HG02884 (cell line): ENCODE measurements around the gene ACAT2.
"Not testable (repeated sequence)": the region's sequence is repeated elsewhere in the genome, so short reads cannot be mapped to it uniquely, and the experiment has no call there.

ENCODE experiments used
- ATAC-seq: cut with Tn5 transposase; IDR thresholded peaks from one replicate; pipeline ENCODE4 v1.9.1; 2021; ENCODE audit warnings: mild to moderate bottlenecking, moderate library complexity; ENCODE audit not compliant: unreplicated experiment

The ACAT2 gene

GRCh38 chr6:159806021-159806458 lies 44.2 kb downstream of the ACAT2 start:
- ATAC-seq = no peak

DNA sequence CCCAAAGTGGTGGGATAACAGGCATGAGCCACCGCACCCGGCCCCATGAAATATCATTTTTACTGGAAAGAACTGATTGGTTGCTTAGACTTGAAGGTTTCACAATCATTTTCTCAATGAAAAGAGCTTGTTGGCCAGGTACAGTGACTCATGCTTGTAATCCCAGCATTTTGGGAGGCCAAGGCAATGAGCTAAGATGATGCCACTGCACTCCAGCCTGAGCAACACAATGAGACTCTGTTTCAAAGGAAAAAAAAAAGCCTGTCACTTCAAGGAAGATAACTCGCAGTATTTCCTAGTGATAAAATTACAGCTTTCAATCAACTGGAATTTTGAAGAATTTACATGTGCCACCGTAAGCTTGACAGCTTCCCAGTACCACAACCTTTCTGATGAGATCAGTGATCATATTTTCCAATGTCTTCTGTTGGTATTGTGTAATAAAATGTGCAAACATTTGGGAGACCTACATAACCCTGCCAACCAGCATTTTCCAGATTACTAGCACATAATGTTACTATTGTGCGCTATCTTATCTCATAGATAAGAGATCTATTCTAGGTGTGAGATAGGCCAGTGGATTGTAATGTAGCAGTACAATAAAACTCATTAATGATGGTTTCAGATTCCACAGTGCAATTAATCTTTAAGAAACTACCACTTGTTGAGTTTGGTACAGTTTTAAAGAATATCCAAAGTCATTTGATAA lies 45.5 kb downstream of the ACAT2 start:
- no peak for ATAC-seq

GRCh38 chr6:159808647-159809046 lies 46.8 kb downstream of the ACAT2 start:
- no peak for ATAC-seq

DNA sequence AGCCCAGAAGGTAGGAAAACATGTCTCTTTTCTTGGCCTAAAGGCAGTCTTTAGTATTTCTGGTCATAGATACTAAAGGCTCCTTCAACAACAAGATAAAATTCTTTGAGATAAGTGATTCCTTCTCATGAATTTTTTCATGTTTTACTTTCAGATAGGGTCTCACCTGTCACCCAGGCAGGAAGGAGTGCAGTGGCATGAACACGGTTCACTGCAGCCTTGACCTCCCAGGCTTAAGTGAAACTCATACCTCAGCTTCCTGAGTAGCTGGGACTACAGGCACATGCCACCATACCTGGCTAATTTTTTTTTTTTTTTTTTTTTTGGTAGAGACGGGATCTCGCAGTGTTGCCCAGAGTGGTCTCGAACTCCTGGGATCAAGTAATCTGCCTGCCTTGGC lies 47.3 kb downstream of the ACAT2 start:
- no peak for ATAC-seq

DNA sequence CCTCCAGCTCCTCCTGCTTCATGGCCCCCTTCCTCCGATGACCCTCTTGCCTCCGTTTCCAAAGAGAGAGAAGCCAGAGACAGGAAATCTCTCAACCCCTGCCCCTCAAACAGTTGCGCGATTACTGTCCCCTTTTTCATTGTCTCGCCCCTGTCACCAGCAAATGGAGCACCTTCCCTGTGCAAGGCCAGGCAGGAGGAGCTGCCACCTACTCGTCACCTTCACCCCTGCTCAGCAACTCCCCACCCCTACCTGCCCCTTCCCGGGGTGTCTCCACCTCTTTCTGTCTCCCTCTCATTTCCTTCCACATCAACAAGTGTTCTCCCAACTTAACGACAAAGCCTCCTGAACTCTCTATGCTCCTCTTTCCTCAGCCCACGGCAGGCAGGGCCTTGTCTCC lies 51.9 kb downstream of the ACAT2 start:
- no peak for ATAC-seq

DNA sequence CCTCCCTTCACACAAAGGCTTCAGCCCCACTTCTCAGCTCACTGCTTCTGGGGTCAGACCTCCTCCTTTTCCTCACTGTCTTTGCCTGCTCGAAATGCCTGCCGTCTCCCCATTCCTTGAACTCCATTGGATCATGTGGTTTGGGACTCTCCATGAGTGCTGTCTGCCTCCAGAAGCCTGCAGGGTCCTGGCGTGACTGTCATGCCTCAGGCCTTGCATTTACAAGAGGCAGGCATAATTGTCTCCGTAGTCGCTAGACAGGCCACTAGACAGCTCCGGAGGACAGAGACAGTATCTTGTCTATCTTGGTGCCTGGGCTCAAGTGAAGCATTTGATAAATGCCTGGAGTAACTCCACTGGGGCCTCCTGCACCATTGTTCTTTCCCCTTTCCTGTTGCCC lies 53.6 kb downstream of the ACAT2 start:
- ATAC-seq = no peak

- not testable (repeated sequence) for ATAC-seq
These were observed 54.9 kb downstream of the ACAT2 start for GRCh38 chr6:159816775-159817174.

- ATAC-seq = no peak
These were observed 56.3 kb downstream of the ACAT2 start for GRCh38 chr6:159817951-159818739.

GRCh38 chr6:159819098-159819497 lies 57.3 kb downstream of the ACAT2 start:
- no peak for ATAC-seq

- ATAC-seq = peak; percentile 53
These were observed 58.2 kb downstream of the ACAT2 start for GRCh38 chr6:159819932-159820640.

GRCh38 chr6:159821122-159821521 lies 59.3 kb downstream of the ACAT2 start:
- no peak for ATAC-seq

GRCh38 chr6:159821726-159822125 lies 59.9 kb downstream of the ACAT2 start:
- ATAC-seq = no peak

DNA sequence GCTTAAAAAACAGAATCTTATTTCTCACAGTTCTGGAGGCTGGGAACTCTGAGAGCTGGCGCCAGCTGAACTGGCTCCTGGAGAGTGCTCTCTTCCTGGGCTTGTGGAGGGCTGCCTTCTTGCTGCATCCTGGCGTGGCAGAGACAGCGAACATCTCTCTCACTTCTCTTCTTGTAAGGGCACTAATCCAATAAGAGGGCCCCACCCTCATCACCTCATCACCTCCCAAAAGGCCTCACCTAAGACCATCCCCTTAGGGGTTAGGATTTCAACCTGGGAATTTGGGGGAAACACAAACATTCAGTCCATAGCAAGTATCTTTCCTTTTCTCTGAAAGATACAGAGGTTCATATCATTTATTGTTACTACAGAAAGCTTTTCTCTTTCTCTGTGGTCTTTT lies 62.1 kb downstream of the ACAT2 start:
- ATAC-seq = no peak

DNA sequence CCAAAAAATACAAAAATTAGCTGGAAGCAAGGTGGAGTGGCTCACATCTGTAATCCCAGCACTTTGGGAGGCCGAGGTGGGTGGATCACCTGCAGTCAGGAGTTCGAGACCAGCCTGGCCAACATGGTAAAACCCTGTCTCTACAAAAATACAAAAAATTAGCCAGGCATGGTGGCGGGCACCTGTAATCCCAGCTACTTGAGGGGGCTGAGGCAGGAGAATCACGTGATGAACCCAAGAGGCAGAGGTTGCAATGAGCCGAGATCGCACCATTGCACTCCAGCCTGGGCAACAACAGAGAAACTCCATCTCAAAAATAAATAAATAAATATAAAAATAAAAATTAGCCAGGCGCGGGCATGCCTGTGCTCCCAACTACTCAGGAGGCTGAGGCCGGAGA lies 62.8 kb downstream of the ACAT2 start:
- ATAC-seq = not testable (repeated sequence)

- no peak for ATAC-seq
These were observed 64.2 kb downstream of the ACAT2 start for GRCh38 chr6:159826004-159826403.

DNA sequence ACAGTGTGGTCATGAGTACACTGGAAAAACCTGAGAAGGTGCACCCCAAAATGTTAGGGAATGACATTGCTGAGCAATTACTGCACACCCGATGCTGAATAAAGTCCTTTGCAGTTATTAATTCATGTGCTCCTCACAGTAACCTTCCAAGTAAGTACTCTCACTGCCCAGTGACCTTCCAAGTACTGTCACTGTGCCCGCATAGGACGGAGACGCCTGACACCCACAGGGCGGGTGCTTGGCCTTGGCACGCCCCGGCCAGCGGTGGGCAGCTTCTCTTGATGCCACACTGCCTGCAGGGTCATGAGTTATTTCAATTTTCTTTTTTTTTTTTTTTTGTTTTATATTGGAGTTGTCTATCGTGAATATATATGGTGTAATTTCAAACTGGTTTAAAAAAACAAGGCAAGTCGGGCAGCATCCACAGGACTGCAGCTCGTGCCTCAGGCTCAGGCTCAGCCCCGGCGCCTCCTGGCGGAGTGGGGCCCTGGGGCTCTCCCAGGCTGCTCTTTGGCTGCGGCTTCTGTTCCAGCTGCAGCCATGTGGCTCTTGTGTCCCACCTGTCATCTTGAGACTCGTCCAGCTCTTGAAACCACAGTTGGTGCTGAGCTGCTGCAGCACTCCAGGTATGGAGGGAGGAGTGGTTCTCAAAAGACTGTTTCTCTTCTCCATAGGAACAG lies 65.3 kb downstream of the ACAT2 start:
- ATAC-seq = no peak

DNA sequence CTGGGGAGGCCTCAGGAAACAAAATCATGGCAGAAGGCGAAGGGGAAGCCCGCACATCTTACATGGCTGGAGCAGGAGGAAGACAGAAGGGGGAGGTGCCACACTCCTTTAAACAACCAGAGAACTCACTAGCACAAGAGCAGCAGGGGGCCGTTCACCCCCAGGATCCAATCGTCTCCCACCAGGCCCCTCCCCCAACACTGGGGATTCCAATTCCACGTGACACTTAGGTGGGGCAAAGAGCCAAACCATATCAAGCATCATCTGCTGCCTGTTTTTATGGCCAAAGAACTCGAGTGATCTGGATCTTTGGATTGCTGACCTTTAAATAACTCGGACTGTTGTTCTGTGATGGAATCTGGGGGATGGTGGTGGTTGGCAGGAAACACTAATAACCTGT lies 66.2 kb downstream of the ACAT2 start:
- no peak for ATAC-seq
